Astrocyte (in vitro differentiated cells and primary cell): ENCODE results near the gene RBM38. TPM values are rescaled to one million over a fixed set of nuclear protein-coding genes. Genes with fewer than 3 reads are reported as not detected.

Experiments used
- DNase-seq: peaks from one replicate; pipeline ENCODE4 v3.0.0-alpha.2; 2010; ENCODE audit warnings: low read depth
- FAIRE-seq: peaks from 2 replicates; lab custom pipeline; 2011; peaks lifted over from hg19 to GRCh38; lab: Jason Lieb, UNC
- H2AFZ ChIP-seq: 2 replicates; pipeline ENCODE4 v1.6.0; 2012; ENCODE audit warnings: low read depth, low read length, inconsistent platforms
- H3K27ac ChIP-seq: 2 replicates; pipeline ENCODE4 v1.5.1; 2011; ENCODE audit warnings: low read depth, low read length, inconsistent platforms
- H3K27me3 ChIP-seq: 2 replicates; pipeline ENCODE4 v1.6.0; 2011; ENCODE audit warnings: low read length, inconsistent platforms; ENCODE audit not compliant: insufficient read depth
- H3K36me3 ChIP-seq: 2 replicates; pipeline ENCODE4 v1.5.1; 2011; ENCODE audit warnings: low read length, inconsistent platforms; ENCODE audit not compliant: insufficient read depth
- H3K4me1 ChIP-seq: 2 replicates; pipeline ENCODE4 v1.5.1; 2011; ENCODE audit warnings: low read length, inconsistent platforms; ENCODE audit not compliant: insufficient read depth
- H3K4me2 ChIP-seq: 2 replicates; pipeline ENCODE4 v1.6.0; 2012; ENCODE audit warnings: low read length, inconsistent platforms
- H3K4me3 ChIP-seq: 2 replicates; pipeline ENCODE4 v1.5.1; 2011; ENCODE audit warnings: low read depth, mild to moderate bottlenecking, low read length, inconsistent platforms; ENCODE audit not compliant: insufficient read depth
- H3K79me2 ChIP-seq: 2 replicates; pipeline ENCODE4 v1.6.0; 2012; ENCODE audit warnings: mild to moderate bottlenecking, low read length, inconsistent platforms; ENCODE audit not compliant: insufficient read depth
- H3K9ac ChIP-seq: 2 replicates; pipeline ENCODE4 v1.6.0; 2012; ENCODE audit warnings: mild to moderate bottlenecking, low read length, inconsistent platforms
- H3K9me3 ChIP-seq: 2 replicates; pipeline ENCODE4 v1.5.1; 2012; ENCODE audit warnings: low read depth, mild to moderate bottlenecking, low read length, inconsistent platforms; ENCODE audit not compliant: insufficient read depth
- H4K20me1 ChIP-seq: 2 replicates; pipeline ENCODE4 v1.6.0; 2012; ENCODE audit warnings: low read length, inconsistent platforms; ENCODE audit not compliant: insufficient read depth
- H3K27ac Mint-ChIP-seq: one replicate; pipeline ENCODE4 v1.8.0; 2021; ENCODE audit warnings: mild to moderate bottlenecking, mixed read lengths; ENCODE audit not compliant: unreplicated experiment
- H3K27me3 Mint-ChIP-seq: one replicate; pipeline ENCODE4 v1.8.0; 2021; ENCODE audit warnings: low read depth, mixed read lengths; ENCODE audit not compliant: unreplicated experiment
- H3K36me3 Mint-ChIP-seq: one replicate; pipeline ENCODE4 v1.8.0; 2021; ENCODE audit warnings: low read depth, mixed read lengths; ENCODE audit not compliant: unreplicated experiment
- H3K4me1 Mint-ChIP-seq: one replicate; pipeline ENCODE4 v1.8.0; 2021; ENCODE audit warnings: low read depth, mixed read lengths; ENCODE audit not compliant: unreplicated experiment
- H3K4me3 Mint-ChIP-seq: one replicate; pipeline ENCODE4 v1.8.0; 2021; ENCODE audit warnings: mild to moderate bottlenecking, moderate library complexity, mixed read lengths; ENCODE audit not compliant: unreplicated experiment
- H3K9me3 Mint-ChIP-seq: one replicate; pipeline ENCODE4 v1.8.0; 2021; ENCODE audit warnings: mild to moderate bottlenecking, mixed read lengths; ENCODE audit not compliant: unreplicated experiment
- EZH2 ChIP-seq: IDR thresholded peaks from 2 replicates; pipeline ENCODE4 v1.6.1; 2012; ENCODE audit warnings: mild to moderate bottlenecking, low read length, inconsistent platforms; ENCODE audit not compliant: insufficient read depth
- total RNA-seq: library from RNA; stranded (reverse); gene quantifications from 2 replicates; pipeline ENCODE4 v1.2.1, GENCODE V29; 2021
- TF ChIP-seq, protein P1 (sequence below): IDR thresholded peaks from 2 replicates; pipeline ENCODE4 v1.5.1; 2011; ENCODE audit warnings: low read depth, mild to moderate bottlenecking, inconsistent platforms, low read length, moderate library complexity; ENCODE audit not compliant: insufficient read depth

RBM38 gene
- total RNA-seq, 1 donor from 2014 or later, result 43.5 TPM

DNA sequence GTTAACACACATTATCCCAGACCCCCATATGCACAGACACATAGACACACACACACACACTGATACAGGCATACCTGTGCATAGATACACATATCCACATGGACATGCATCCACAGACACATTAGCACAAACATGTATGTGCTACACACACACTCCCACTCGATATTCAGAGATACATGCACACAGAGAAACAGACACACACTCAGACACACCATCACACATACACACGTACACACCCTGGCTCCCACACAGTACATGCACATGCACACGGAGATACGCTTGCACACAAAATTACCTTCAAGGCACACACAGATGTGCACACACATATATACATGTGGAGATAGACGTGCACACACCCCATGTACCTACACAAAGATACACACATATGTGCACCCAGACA is 19.7 kb downstream of the RBM38 start:
- H2AFZ ChIP-seq, result no peak overlapping the region
- no peak overlapping the region for H3K4me3 Mint-ChIP-seq
- peaks cover 4% of the 10 kb centered on the region for H3K4me1 ChIP-seq
- H3K79me2 ChIP-seq, result no peaks in the 10 kb centered on the region
- DNase-seq, result no peak
- no peak overlapping the region for H3K4me2 ChIP-seq
- no peak overlapping the region for H3K4me3 ChIP-seq
- no peak overlapping the region for H3K9ac ChIP-seq
- peaks cover 7% of the 10 kb centered on the region for H4K20me1 ChIP-seq
- H3K27ac ChIP-seq, result no peak overlapping the region
- H3K27ac Mint-ChIP-seq, result no peak overlapping the region
- no peaks in the 10 kb centered on the region for H3K9me3 ChIP-seq
- H3K4me1 Mint-ChIP-seq, result peaks cover 6% of the 10 kb centered on the region
- no peaks in the 10 kb centered on the region for H3K27me3 ChIP-seq
- H3K36me3 Mint-ChIP-seq, result peaks cover 7% of the 10 kb centered on the region
- TF ChIP-seq EZH2, result no peak
- TF ChIP-seq, protein P1, sequence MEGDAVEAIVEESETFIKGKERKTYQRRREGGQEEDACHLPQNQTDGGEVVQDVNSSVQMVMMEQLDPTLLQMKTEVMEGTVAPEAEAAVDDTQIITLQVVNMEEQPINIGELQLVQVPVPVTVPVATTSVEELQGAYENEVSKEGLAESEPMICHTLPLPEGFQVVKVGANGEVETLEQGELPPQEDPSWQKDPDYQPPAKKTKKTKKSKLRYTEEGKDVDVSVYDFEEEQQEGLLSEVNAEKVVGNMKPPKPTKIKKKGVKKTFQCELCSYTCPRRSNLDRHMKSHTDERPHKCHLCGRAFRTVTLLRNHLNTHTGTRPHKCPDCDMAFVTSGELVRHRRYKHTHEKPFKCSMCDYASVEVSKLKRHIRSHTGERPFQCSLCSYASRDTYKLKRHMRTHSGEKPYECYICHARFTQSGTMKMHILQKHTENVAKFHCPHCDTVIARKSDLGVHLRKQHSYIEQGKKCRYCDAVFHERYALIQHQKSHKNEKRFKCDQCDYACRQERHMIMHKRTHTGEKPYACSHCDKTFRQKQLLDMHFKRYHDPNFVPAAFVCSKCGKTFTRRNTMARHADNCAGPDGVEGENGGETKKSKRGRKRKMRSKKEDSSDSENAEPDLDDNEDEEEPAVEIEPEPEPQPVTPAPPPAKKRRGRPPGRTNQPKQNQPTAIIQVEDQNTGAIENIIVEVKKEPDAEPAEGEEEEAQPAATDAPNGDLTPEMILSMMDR, result no peak
- FAIRE-seq, result no peak
- peaks cover 3% of the 10 kb centered on the region for H3K27me3 Mint-ChIP-seq
- no peaks in the 10 kb centered on the region for H3K36me3 ChIP-seq
- H3K9me3 Mint-ChIP-seq, result no peaks in the 10 kb centered on the region

DNA sequence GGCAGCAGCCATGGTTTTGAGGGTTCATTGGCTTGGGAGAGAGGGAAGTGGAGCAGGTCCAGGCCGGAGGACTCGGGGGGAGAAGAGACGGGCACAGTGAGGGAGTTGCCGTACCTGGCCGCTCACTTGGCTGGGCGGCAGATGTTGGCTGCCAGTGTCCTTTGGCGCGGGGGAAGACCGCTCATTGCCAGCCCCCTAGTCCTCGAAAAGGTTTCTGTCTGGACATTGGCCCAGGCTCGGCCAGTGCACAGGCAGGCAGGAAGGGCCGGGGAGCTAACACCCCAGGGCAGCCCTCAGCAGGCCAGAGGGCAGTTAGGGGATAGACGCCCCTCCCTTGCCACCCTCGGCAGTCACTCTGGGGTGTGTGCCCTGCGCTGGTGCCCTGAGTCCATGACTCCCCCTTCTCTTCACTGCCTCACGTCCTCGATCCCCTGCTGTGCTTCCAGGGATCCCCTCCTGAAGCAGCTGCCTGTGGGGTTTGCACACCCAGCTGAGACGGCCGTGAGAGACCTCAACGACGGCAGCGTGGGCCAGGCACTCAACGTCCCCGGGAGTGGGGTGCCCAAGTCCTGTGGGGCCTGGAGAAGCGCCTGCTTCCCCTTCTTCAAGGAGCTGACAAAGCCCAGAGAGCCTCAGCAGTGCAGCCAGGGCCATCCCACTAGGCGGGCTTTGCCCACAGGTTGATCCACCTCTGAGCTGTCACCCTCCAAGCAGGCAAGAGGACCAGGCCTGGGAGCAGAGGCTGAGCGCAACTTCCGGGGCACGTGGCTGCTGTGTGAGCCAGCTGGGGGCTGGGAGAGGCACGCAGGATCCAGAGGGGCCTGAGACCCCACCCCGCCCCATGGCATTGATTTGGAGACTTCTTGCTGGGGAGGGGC is 20.4 kb downstream of the RBM38 start:
- DNase-seq (no peak), FAIRE-seq (no peak)
- Histone ChIP-seq H3K4me1 (peaks cover 4% of the 10 kb centered on the region), H3K9me3 (no peaks in the 10 kb centered on the region), H3K27me3 (no peaks in the 10 kb centered on the region), H4K20me1 (peaks cover 7% of the 10 kb centered on the region), H3K4me2 (no peak overlapping the region), H3K36me3 (no peaks in the 10 kb centered on the region), H3K79me2 (no peaks in the 10 kb centered on the region), H3K9ac (no peak overlapping the region), H3K27ac (no peak overlapping the region), H2AFZ (no peak overlapping the region), H3K4me3 (no peak overlapping the region)
- H3K27ac Mint-ChIP-seq, result no peak overlapping the region
- H3K4me1 Mint-ChIP-seq, result peaks cover 8% of the 10 kb centered on the region
- H3K27me3 Mint-ChIP-seq, result peaks cover 6% of the 10 kb centered on the region
- H3K9me3 Mint-ChIP-seq, result no peaks in the 10 kb centered on the region
- no peak overlapping the region for H3K4me3 Mint-ChIP-seq
- no peak for TF ChIP-seq EZH2
- TF ChIP-seq, protein P1, result no peak
- peaks cover 7% of the 10 kb centered on the region for H3K36me3 Mint-ChIP-seq
